Measurements from ENCODE around the gene TUBGCP6.

The TUBGCP6 gene

GRCh38 chr22:50222508-50222907 is 22.3 kb downstream of the TUBGCP6 start:
- no peak for DNase-seq

- no peak for DNase-seq
Measured at GRCh38 chr22:50221410-50222300, 23.2 kb downstream of the TUBGCP6 start.

- DNase-seq = no peak
Measured at GRCh38 chr22:50220603-50221409, 24.0 kb downstream of the TUBGCP6 start.

GRCh38 chr22:50219800-50220602 is 24.8 kb downstream of the TUBGCP6 start:
- DNase-seq = no peak

GRCh38 chr22:50218996-50219727 is 25.7 kb downstream of the TUBGCP6 start:
- DNase-seq = peak; percentile 7

- DNase-seq = no peak
Measured at GRCh38 chr22:50218153-50218995, 26.4 kb downstream of the TUBGCP6 start.

- DNase-seq = no peak
Measured at GRCh38 chr22:50217543-50218152, 27.2 kb downstream of the TUBGCP6 start.

GRCh38 chr22:50216684-50217520 is 27.9 kb downstream of the TUBGCP6 start:
- DNase-seq = no peak

- no peak for DNase-seq
Measured at GRCh38 chr22:50216055-50216683, 28.7 kb downstream of the TUBGCP6 start.

- DNase-seq = no peak
Measured at GRCh38 chr22:50215297-50216054, 29.3 kb downstream of the TUBGCP6 start.

GRCh38 chr22:50213263-50213662 is 31.6 kb downstream of the TUBGCP6 start:
- no peak for DNase-seq

- DNase-seq = no peak
Measured at GRCh38 chr22:50211147-50211546, 33.7 kb downstream of the TUBGCP6 start.

- no peak for DNase-seq
Measured at GRCh38 chr22:50210378-50211139, 34.3 kb downstream of the TUBGCP6 start.

- peak; percentile 51 for DNase-seq
Measured at GRCh38 chr22:50209893-50210292, 34.9 kb downstream of the TUBGCP6 start.

- no peak for DNase-seq
Measured at GRCh38 chr22:50208939-50209892, 35.6 kb downstream of the TUBGCP6 start.

GRCh38 chr22:50208430-50208938 is 36.3 kb downstream of the TUBGCP6 start:
- DNase-seq = no peak

Data from kidney glomerular epithelial cell (primary cell).